DMS53 (cell line): ENCODE measurements around the gene ZBTB7C.

Experiments used
- DNase-seq: peaks from one replicate; lab custom pipeline; 2025; lab: John Stamatoyannopoulos, UW

ZBTB7C gene

DNA sequence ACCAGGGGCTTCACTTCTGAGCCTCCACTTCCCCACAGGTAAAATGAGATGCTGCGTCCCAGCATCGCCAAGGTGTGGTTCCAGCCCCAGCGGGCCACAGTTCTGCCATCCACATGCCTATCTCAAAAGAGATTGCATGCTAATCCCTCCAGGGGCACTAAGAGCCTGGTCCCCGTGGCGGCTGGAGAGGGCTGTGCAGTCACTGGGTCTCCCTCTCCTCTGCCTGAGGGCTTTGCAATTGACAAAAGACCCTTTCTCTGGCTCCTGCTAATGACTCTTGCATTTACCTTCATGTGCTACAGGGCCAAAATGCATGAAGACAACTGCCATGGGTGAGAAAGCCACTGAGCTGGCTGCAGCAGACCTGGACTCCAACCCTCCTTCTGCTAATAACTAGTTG is 18.5 kb downstream of the ZBTB7C start:
- DNase-seq = no peak

DNA sequence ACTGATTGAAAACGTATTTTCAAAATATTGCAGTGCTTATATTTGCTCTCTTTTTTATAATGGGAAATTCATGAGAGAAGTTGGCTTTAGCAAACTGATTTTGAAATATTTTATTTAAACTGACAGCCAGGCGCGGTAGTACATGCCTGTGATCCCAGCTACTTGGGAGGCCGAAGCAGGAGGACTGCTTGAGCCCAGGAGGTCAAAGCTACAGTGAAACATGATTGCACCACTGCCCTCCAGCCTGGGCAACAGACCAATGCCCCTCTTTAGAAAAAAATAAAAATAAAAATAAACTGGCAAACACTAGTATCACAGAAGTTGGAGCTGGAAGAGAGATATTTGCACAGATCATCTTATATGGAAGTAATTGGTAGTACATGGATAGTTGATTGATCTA is 20.7 kb downstream of the ZBTB7C start:
- no peak for DNase-seq

DNA sequence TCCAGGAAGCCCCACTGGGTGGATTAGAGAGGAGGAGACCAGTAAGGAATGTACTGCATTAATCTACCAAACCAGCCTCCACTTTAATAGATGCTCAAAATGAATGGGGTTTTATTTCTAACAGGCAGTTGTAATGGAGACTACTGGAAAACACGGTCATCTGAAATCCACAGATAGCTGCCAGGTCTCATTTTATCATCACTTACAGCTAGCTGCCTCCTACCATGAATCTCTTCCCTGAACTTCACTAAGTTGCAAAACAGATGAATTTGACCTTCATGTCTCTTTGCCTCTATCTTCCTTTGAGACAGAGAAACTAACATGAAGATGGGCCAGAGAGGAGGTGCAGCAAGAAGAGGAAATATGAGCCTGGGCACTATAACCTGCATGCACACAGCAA is 21.9 kb downstream of the ZBTB7C start:
- DNase-seq = no peak

DNA sequence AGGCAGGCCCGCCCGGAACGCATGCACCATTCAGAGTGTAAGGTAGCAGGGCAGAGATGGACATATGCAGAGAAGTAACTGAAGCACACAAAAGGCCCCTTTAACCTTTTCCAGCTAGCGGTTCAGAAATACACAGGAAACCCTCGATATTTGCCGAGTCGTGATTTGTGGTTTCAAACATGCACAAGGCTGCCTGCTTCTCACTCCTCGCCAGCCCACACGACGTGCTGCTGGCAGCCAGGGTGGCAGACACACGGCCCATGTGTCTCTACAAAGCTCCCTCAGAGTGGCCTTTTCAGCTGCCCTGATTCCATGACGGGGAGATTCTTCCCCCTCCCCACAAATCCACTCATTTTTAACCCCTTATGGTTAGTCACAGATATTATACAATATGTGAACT is 23.6 kb downstream of the ZBTB7C start:
- peak; percentile 33 for DNase-seq

DNA sequence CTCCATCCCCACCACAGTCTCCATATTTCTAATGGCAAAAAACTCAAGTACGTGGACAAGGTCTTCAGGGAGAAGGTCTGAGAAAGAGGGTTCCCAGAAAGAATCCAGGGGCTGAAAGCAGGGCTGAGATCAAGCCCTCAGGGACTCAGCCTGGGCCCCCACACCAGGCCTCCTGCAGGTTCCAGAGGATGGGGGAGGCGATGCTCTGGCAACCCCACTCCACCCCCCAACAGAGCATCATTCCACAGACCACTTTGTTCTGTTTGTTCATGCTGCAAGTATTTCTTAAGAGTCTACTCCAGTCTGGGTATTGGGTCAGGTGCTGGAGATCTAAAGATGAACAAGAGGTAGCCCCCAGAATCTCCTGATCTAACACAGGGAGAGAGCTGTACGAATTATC is 32.2 kb downstream of the ZBTB7C start:
- DNase-seq = no peak

DNA sequence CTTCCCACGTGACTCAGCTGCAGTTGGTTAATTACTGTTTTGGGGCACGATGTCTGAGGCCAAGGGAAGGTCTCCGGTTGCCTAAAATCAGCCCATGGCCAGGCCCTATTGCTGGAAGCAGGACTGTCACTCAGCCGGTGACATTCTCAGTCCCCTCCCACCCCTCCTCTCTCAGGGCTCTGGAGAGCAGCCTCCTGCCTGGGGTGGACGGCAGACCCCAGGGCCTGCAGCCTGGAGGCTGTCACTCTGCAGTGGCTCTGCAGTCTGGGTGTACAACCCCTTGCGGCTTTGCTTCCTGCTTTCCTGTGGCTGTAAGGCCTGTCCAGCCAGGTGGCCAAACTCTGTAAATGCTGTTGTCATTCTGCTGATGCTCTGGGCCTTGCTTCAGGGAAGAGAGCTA is 32.8 kb downstream of the ZBTB7C start:
- DNase-seq = no peak

DNA sequence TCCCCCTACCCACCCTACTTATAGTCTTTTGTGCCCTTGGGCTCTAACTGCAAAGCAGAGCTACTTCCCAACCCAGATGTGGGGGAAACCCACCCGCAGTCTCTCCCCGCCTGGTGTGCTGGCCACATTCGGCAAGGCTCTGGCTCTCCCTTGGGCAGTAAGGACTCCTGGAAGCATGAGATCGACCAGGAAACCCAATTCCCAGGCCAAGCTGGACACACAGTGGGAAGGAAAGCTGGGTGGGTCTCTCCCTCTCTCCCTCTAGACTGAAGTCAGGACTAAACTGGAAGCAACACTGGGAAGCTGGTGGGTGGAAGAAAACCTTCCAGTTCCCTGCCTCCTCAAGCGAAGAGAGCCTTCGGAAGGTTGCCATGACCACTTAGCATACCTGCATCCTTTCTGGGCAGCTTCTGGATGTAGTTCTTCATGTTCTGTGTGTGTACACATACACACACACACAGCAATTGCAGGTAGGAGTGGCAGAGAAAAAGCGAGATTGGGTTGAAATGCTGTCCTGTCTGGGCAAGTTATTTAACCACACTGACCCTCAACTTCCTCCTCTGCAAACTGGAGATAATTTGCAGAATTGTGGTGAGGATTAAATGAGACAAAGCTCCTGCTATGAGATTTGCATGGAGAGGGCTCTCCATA is 33.9 kb downstream of the ZBTB7C start:
- DNase-seq = no peak

DNA sequence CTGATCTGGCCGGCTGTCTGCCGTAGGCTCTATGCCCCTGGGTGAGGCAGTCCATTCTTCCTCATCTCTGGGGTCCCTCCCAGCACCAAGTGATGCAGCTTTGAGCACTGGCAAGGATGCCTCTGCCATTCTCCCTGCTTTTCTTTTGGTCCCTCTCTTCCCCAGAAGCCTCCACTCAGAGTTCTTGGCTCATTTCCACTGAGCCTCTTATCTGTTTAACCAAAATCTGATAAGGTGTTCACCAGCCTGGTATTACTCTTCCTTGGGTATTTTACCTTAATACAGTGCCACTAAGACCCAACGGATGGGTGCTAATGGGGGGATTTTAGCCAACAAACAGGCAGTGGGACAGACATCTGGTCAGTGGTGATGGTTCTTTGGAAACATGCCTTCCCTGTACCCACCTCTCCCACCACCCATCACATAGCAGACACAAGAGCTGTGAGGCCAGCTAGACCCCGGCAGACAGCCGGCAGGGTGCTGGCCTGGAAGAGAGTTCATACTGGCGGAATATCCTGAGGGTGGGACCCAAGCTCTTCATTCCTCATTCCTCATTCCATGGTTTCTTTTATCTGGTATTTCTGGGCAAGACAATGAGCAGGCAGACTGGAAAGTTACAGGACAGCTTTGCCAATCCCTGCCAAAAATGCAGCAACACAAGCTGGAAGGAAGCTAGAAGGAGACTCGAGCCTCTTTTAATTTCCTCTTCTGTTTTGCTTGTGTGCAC is 34.6 kb downstream of the ZBTB7C start:
- DNase-seq = no peak

DNA sequence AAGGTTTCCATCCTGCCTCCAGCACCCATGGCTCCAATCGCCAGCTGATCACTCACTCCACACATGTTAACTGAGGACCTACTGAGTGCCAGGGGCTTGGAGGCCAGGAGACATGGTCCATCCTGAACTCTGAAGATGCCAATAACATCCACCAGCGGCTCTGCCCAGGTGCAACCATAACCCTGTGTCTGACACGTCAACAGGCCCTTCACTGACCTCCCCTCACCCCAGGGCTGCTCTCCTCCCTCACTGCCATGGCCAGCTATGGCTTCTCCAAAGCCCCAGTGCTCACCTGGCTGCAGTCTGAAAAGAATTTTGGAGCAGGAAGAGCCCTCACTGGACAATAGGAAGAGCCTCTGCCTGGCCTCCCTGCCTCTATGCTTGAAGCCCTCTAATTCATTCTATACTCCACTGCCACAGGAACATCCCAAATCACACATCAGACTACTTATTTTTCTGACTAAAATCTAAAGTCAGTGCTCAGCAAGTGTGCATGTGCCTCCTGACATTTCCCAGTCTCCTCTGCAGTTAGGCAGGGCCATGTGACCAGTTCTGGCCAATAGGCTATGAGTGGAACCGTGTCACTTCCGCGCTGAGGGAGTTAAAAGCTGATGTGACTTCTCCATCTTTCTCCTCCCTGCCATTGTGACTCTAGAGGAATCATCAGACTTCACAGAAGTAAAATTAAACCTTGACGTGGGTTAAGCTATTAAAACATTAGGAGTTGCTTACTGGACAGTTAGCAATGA is 37.2 kb downstream of the ZBTB7C start:
- no peak for DNase-seq

DNA sequence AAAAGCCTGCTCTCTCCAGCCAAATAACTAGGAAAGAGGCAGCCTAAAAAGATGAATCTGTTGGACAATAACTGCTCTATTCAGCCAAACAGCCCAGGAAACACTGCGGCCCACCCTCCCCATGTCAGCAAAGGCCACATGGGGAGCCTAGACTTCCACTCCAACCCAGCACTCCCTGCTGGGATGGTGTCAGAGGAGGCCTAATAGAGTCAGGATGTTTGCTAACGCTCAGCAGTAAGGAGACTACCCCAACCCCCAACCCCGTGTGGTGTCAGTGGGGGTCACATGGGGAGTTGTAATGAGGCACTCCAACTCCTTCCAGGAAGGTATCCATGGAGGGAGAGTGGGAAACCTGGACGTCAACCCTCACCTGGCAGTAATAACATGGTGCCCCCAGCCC is 41.6 kb downstream of the ZBTB7C start:
- no peak for DNase-seq

DNA sequence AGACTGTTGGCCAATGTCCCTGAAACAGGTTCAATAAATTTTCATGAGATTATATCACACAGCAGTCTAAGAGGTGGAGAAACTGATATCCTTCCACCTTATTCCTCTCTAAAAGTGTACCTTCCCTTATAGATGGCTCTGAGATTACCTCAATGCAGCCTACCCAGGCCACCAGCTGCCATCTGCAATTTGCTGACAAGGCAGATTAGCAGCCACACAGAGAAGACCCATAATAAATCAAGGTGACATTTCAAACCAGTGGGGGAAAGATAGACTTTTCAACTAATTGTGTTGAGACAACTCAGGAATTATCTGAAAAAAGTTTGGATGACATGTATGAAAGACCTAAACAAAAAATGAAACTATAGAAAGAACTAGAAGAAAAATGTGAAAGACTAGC is 43.2 kb downstream of the ZBTB7C start:
- no peak for DNase-seq

DNA sequence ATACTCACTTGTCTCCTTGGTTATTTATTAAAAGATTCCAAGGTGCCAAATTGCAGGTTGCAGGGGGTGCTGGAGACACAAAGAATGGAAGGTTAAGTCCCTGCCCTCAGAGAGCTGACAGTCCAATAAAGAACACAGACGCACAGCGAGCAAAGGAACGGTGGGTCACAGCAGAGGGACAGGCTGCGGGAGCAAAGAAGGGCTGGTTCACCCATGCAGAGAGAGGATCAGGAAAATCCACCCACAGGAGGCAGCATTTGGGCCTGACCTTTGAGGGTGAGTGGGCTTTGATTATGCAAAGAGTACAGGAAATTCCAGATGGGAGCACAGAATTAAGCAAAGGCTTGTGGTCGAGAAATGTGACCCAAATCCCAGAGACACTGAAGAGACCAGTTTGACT is 45.0 kb downstream of the ZBTB7C start:
- no peak for DNase-seq

DNA sequence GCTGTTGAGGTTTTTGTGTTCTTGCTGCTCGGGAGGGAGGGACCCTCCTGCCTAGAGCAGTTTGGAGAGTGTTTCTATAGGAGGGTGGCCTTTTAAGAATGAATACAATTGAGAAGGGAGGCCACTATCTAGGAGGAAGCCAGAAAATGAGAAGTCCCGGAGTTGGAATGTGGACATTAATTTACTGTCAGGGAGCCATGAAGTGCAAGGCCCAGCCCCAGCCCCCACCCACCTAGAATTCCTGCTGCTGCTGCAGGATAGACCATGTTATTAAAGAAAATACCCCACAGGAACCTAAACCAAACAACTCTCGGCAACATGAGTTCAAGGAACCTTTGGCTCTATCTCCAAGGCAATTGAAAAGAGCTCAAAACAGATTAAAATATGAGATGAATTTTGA is 46.0 kb downstream of the ZBTB7C start:
- no peak for DNase-seq

DNA sequence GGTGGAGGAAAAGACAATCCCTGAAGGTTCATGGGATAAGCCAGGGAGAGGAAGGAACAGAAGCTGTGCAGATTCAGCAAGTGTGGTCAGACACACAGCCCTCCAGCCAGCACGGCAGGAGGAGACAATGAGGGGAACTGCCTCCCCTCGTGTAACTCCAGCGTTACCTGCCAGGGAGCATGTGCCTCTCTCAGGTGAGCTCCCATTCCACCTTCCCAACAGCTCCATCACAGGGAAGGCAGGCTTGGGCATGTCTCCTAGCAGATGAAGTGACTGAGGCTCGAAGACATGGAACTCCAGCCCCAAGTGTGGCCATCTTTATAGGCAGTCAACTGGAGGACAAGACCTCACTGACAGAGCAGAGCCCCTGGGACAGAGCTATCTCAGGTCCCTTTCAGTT is 47.4 kb downstream of the ZBTB7C start:
- no peak for DNase-seq

DNA sequence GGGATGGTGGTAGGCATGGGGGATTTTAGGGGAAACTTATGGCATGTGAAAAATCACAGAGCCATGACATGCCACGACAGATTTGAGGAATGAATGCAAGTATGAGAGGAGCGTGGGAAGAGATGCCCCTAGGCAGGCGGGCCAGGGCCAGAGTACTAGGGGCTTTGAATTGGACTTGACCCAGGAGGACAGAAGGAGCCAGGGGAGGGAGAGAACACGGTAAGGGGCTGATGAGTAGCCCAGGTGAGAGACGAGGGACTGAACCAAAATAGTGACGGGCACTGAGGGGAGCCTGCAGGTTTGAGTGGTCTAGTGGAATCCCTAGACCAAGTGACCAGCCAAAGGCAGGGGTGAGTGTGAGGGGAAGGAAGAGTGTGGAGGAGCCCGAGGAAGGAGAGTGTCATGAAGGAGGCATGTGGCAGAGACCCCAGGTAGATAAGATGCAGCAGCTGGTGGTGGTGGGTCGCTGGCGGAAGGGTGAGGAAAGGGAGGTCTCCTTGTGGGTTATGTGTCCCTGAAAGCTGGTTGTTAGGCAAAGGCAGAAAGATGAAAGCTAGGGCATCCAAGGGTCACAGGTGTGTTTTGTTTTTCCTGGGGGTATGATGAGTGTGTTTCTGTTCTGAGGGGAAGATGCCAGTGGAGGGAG is 48.7 kb downstream of the ZBTB7C start:
- no peak for DNase-seq

DNA sequence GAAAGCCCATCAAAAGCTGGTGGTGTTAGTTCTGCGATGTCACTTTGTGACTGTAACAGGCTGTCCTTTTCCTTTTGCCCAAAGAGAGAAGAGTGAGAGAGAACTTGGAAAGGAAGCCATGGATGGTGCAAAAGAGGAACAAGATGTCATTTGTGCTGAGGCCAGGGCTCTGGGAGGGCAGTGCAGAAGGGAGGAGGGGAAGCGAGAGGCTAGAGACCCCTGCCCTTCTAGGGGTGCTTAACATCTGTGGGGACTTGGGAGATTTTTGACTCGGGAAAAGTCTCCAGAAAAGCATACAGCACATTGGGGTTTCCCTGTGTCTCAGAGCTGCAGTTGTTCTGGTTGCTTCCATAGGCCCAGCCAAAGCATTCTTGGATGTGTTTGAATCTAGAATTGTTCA is 49.6 kb downstream of the ZBTB7C start:
- no peak for DNase-seq

DNA sequence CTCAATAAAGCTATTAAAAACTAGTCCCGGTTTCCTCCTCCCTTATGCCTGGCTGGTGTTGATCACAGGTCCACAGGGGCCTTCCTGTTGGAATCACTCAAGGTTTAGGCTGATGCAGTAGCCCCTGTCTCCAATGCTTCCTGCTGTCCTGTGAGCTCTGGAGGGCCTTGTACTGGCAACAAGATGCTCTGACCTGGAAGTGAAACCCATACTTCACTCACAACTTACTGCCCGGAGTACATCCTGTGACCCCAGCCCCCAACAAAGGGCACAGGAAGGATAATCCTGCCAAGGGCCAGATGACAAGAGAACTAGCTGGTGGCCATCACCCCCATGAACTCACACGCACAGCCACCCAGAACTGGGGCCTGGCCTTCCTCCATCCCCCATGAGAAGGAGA is 50.3 kb downstream of the ZBTB7C start:
- no peak for DNase-seq

DNA sequence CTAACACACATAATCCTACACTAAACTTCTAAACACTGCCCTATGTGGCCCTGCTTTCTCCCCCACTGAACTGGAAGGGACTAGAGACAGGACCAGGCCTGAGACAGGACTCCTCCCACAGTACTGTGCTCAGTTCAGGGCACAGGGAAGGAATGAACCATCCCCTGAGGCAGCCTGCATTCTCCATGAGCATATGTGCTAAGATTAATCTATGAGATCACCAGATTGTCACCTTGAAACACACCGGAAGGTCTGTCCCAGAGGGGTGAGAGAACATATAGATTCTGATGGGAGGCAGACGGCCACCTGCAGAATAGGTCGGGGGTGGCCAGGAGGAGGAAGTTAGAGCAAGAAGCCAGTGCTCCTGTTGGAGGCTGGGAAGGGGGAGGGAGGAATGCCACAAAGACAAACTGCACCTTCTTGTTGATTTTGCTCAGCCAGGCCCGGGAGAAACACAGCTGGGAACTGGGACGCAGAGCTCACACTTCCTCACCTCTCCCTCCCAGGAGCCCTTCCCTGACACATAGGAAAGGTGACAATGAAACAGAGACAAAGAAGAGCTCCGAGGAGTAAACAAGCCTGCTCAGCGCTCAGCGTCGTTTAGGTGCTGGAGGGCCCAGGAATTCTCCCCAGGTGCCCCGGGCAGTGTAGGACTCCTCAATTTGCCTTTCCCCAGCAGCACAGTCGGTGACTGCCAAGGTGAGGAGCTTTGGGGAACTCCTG is 52.1 kb downstream of the ZBTB7C start:
- DNase-seq = peak; percentile 98

DNA sequence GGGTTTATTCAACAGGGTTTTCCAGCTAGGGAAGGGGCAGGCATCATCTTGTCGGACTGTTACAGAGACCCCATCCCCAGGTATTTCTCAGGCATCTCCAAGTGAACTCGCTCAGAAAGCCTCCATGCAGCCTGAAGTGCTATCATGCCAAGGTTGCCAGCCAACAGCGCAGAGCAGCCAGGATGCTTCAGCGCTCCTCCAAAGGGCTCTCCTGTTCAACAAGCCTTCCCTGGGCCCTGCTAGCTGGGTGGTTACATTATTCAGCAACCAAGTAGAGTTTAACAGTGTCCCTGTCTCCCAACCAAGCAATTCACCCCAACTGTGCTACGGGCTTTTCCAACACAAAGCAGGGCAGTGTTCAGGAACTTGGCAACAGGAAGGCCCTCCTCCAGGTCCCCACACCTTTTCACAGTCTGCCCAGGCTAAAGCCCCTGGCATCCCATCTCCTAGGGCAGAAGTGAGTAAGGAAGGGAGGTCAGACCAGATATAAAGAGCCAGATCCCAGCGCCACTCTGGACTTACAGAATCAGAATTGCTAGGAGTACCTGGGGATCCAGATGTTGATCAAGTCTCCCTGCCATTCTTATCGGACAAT is 52.9 kb downstream of the ZBTB7C start:
- peak; percentile 36 for DNase-seq

DNA sequence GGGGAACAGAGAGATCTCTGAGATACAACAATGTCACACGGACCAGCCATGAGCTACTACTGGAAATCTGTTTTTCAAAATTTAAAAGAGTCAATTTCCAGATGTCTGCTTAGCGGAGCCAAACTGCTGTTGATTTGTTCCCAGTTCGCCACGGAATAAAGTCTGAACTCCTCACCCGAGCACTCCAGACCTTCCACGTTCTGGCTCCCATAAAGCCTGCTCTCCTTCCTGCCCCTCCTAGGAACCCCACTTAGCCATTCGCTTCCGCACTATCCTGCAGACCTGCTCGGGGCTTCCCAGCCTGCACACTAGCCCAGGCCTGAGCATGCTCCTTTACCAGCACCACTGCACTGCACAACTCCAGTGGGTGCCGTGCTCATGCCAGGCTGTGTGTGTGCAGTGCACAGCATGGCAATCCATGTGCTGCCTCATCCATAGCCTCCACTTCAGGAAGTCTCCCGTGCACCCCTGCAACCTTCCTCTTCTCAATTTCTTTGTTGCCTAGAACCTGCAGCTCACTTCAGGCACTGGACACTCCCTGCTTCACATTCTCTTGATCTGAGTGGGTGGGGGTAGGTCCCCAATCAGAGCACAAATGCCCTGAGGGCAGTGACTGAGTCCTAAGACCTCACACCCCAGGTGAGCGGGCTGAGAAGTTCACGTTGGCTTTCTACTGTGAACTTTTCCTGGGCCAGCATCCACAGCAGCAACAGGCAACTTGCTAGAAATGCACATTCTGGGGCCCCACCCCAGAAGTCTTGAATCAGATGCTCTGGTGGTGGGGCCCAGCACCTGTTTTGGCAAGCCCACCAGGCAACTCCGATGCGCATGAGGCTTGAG is 53.7 kb downstream of the ZBTB7C start:
- DNase-seq = no peak

DNA sequence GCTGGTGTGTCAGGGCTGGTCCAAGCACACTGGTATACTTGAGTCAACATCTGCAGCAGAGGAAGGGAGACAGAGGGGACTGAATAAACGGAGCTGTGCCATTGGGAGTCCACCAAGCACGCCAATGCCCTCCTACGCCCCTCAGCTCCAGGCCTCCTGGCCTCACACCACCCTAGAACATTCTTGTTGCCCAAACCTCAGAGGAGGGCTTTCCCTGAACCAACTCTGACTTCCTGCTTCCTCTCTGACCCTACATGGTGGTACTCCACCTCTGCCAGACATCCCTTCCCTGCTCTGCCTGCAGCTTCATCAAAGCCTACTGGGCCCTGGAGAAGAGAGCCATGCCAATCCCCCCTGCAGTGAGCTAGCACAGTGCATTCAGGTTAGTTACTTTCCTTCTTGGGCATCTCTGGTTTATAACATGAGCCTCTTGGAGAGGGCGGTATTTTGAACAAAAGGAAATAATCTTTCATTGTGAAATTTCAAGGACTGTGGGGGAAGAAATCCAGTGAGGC is 54.4 kb downstream of the ZBTB7C start:
- no peak for DNase-seq
